Fibroblast of pulmonary artery (primary cell): ENCODE results near the gene CFAP54.

Experiments
- DNase-seq: peaks from one replicate; pipeline ENCODE4 v3.0.0-alpha.2; 2010; ENCODE audit warnings: low read depth
- H3K4me3 ChIP-seq: replicated peaks from 2 replicates; pipeline ENCODE4 v1.5.1; 2011; ENCODE audit warnings: low read depth, mild to moderate bottlenecking, control low read depth, low read length, moderate library complexity
- TF ChIP-seq, protein P1 (sequence below): IDR thresholded peaks from 2 replicates; pipeline ENCODE4 v1.5.1; 2011; ENCODE audit warnings: mild to moderate bottlenecking, control low read depth, low read length, inconsistent platforms; ENCODE audit errors: missing control alignments

The CFAP54 gene

DNA sequence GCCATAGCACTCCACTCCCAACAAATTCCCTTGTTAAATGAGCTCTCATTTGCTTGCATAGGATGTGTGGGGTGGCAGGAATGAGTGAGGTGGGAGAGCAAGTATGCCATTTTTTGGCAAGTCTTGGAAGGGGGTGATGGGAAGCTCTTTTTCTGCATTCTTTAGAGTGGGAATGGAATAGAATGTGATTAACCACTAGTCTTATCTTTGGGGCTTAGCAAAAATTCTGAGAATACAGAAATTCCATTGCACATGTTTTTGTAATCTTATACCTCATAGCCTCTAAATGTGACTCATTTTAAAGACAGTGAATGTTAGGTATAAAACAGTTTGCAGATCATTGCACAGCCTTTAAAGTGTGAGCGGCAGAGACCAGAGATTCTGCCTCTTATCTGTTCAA is 389.3 kb downstream of the CFAP54 start:
- DNase-seq = peak; percentile 74
- no peak overlapping the region for H3K4me3 ChIP-seq

DNA sequence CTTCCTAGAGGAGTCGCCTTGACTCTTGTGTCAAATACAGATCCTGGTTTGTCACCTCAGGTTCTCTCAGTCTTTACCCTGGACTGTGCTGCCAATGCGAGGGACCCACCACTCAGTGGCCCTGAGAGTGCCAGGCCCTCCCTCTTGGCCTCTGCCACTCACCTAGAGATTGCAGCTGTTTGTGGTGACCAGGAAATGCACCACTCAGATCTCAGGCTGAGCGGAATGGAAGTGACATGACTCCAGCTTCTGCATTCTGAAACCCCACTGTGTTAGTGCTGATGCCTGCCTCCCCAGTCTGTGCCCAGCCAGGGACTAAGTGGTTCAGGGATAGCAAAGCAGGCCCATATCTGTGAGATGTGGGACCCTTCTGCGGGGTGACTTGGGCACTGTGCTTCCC is 389.9 kb downstream of the CFAP54 start:
- no peak for DNase-seq
- TF ChIP-seq, protein P1, sequence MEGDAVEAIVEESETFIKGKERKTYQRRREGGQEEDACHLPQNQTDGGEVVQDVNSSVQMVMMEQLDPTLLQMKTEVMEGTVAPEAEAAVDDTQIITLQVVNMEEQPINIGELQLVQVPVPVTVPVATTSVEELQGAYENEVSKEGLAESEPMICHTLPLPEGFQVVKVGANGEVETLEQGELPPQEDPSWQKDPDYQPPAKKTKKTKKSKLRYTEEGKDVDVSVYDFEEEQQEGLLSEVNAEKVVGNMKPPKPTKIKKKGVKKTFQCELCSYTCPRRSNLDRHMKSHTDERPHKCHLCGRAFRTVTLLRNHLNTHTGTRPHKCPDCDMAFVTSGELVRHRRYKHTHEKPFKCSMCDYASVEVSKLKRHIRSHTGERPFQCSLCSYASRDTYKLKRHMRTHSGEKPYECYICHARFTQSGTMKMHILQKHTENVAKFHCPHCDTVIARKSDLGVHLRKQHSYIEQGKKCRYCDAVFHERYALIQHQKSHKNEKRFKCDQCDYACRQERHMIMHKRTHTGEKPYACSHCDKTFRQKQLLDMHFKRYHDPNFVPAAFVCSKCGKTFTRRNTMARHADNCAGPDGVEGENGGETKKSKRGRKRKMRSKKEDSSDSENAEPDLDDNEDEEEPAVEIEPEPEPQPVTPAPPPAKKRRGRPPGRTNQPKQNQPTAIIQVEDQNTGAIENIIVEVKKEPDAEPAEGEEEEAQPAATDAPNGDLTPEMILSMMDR = no peak
- no peak overlapping the region for H3K4me3 ChIP-seq

More for the DNA sequence above, 389.3 kb downstream of the CFAP54 start:
- TF ChIP-seq, protein P1 = no peak

DNA sequence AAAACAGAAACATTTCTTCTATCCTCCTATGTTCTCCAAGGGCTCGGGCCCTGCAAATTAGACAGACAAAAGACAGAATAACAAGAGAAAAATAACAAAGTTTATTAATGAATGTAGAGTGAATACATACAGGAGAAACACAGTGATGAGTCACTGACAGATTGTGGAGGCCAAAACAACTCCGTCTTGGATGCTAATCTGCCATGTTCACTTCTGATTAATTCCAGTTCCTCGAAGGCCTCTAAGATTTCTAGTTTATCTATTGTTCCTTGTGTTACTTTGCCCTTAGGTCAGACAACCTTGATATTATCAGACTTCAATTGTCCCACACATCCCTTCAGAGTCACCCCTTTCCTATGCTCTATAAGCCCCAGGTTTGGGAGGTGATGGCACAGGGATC is 390.8 kb downstream of the CFAP54 start:
- DNase-seq = no peak
- H3K4me3 ChIP-seq = no peak overlapping the region
- TF ChIP-seq, protein P1 = no peak

DNA sequence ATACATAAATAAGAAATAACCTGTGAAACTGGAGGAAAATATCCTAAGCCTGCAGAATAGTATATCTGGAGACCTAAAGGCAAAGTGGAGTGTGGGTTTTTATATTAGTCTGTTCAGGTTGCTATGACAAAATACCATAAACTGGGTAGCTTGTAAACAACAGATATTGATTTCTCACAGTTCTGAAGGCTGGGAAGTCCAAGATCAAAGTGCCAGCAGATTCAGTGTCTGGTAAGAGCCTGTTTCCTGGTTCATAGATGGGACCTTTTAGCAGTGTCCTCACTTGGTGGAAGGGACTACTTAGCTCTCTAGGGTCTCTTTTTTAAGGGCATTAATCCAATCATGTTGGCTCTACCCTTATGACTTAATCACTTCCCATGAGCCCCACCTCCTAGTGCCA is 392.2 kb downstream of the CFAP54 start:
- no peak overlapping the region for H3K4me3 ChIP-seq
- DNase-seq = no peak
- TF ChIP-seq, protein P1 = no peak

DNA sequence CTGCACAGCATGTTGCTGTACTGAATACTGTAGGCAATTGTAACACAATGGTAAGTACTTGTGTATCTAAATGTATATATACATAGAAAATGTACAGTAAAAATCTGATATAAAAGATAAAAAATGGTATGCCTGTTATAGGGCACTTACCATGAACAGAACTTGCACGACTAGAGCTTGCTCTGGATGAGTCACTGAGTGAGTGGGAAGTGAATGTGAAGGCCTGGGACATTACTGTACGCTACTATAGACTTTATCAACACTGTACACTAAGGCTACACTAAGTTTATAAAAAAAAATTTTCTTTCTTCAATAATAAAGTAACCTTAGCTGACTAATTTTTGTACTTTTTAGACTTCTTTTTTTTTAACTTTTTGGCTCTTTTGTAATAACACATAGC is 393.5 kb downstream of the CFAP54 start:
- TF ChIP-seq, protein P1 = no peak
- no peak overlapping the region for H3K4me3 ChIP-seq
- DNase-seq = peak; percentile 73

DNA sequence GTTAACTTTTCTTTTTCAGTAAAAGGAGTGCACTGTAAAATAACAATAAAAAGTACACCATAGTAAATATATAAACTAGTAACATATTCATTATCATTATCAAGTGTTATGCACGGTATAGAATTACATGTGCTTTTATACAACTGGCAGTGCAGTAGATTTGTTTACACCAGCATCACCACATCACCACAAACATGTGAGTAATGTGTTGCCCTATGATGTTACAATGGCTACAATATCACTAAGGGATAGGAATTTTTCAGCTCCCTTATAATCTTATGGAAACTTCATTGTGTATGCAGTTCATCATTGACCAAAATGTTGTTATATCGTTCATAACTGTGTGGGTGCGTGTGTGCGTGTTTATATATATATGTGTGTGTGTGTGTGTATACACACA is 394.2 kb downstream of the CFAP54 start:
- TF ChIP-seq, protein P1 = no peak
- no peak overlapping the region for H3K4me3 ChIP-seq
- DNase-seq = no peak

DNA sequence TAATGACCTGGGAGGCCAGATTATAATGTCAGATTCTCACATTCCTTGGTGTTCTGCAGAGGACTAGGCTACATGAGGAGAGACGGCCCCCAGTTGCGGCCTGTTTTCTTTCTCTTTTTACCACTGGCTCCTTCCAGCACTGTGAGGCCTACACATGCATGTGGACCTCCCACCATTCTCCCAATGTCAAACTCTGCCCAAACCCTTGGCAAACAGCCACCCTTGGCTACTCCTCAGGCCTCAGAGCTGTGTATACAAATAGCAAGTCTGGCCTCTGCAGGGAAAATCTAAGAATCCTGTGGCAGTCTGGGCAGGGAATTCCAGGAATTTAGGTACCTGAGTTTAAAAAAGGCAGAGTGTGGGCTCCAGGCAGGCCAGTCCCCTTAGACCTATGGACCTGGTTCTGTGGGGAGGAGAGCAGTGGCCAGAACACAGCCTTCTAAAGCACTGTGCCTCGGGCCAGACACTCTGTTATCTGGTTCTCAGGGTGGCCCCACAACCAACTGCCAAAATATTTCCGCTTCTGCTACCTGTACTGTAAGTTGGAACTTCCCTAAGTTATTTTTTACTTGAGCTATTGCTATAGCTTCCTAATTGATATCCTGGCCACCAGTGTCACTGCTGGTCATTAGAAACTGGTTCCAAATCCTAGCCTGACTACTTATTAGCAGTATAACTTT is 397.8 kb downstream of the CFAP54 start:
- TF ChIP-seq, protein P1 = no peak
- DNase-seq = peak; percentile 91

More for the DNA sequence above, 397.8 kb downstream of the CFAP54 start:
- H3K4me3 ChIP-seq = no peak overlapping the region
